ENCODE results near the gene JAKMIP1. TPM values are rescaled to one million over a fixed set of nuclear protein-coding genes. Genes with fewer than 3 reads are reported as not detected.
A peak's percentile ranks its signal among the peaks of the same experiment; 100 is the strongest.

The JAKMIP1 gene
- total RNA-seq, 1 experiment from 2014 or later: not detected

- ATAC-seq (no peak), DNase-seq (ENCODE audit: low read depth, low spot score) (no peak)
- no peak overlapping the region for H3K9ac ChIP-seq (ENCODE audit: low read length)
- BruUV-seq (replicated peaks): no TSS peak
- no peaks in the 10 kb centered on the region for H3K9me2 ChIP-seq (ENCODE audit: insufficient read depth)
- no peak overlapping the region for H3K4me2 ChIP-seq (ENCODE audit: low read length)
- RAD21 ChIA-PET (ENCODE audit: low non-redundant PET in 1 of 2, low total read pairs in 2 of 2, uncharacterized antibody in 2 of 2, unreplicated experiment in 2 of 2): no interaction called here
- no peaks in the 10 kb centered on the region for H3K79me2 ChIP-seq (ENCODE audit: insufficient read depth, low read length)
- no peak overlapping the region for H3K27ac ChIP-seq (ENCODE audit: low read depth, low read length)
- H2AFZ ChIP-seq (ENCODE audit: low read depth, low read length, poor library complexity, severe bottlenecking): no peak overlapping the region
- intact Hi-C loops (cut with micrococcal nuclease): no loop called here
- H3K36me3 ChIP-seq (ENCODE audit: control insufficient read depth in 1 of 2, insufficient read depth in 2 of 2, low read length in 2 of 2): no peaks in the 10 kb centered on the region
- H3K4me3 ChIP-seq (replicated peaks in 1 of 2; ENCODE audit: low read depth in 1 of 2, low read length in 2 of 2): no peak overlapping the region
- peaks cover 41% of the 10 kb centered on the region for H3K27me3 ChIP-seq (ENCODE audit: insufficient read depth, low read length)
- H4K20me1 ChIP-seq (ENCODE audit: insufficient read depth): no peaks in the 10 kb centered on the region
- H3K4me1 ChIP-seq (ENCODE audit: control insufficient read depth in 1 of 2, insufficient read depth in 2 of 2, low read length in 2 of 2): peaks cover 0 to 7% of the 10 kb centered on the region in 2 experiments; a peak in 1 of 4 replicates
- H3K9me3 ChIP-seq (ENCODE audit: control insufficient read depth in 1 of 2, insufficient read depth in 1 of 2, low read depth in 1 of 2, low read length in 2 of 2): no peaks in the 10 kb centered on the region; a peak in 1 of 4 replicates
- POLR2A ChIA-PET: no interaction called here
- CTCF ChIA-PET: interaction anchor here (0.7 to 3.8 kb wide), 10 partner anchors 8 to 332 kb away, joined by 3 to 45 read pairs (median 4); no protein-coding TSS in a partner anchor
- TF ChIP-seq, protein P1, sequence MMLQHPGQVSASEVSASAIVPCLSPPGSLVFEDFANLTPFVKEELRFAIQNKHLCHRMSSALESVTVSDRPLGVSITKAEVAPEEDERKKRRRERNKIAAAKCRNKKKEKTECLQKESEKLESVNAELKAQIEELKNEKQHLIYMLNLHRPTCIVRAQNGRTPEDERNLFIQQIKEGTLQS (IDR thresholded peaks at IDR 0.05): no peak
- TF ChIP-seq POLR2AphosphoS5 (IDR thresholded peaks at IDR 0.05; ENCODE audit: low read depth, low read length): no peak
- TF ChIP-seq ZFX (IDR thresholded peaks at IDR 0.05): 0 out of 2 replicates have a peak, but pooled peaks have one; percentile 12
- no peak for TF ChIP-seq MAX (IDR thresholded peaks at IDR 0.05)
Observed at GRCh38 chr4:5999356-5999755, 201.0 kb downstream of the JAKMIP1 start.

GRCh38 chr4:5998333-5998936, 201.9 kb downstream of the JAKMIP1 start:
- Histone ChIP-seq H3K9me3 (ENCODE audit: control insufficient read depth in 1 of 2, insufficient read depth in 1 of 2, low read depth in 1 of 2, low read length in 2 of 2) (no peaks in the 10 kb centered on the region), H3K4me1 (ENCODE audit: control insufficient read depth in 1 of 2, insufficient read depth in 2 of 2, low read length in 2 of 2) (peaks cover 0 to 7% of the 10 kb centered on the region in 2 experiments; a peak in 1 of 4 replicates), H4K20me1 (ENCODE audit: insufficient read depth) (no peaks in the 10 kb centered on the region), H3K36me3 (ENCODE audit: control insufficient read depth in 1 of 2, insufficient read depth in 2 of 2, low read length in 2 of 2) (no peaks in the 10 kb centered on the region), H3K27me3 (ENCODE audit: insufficient read depth, low read length) (peaks cover 41% of the 10 kb centered on the region), H3K9me2 (ENCODE audit: insufficient read depth) (no peaks in the 10 kb centered on the region), H3K4me3 (replicated peaks in 1 of 2; ENCODE audit: low read depth in 1 of 2, low read length in 2 of 2) (no peak overlapping the region), H3K9ac (ENCODE audit: low read length) (no peak overlapping the region), H2AFZ (ENCODE audit: low read depth, low read length, poor library complexity, severe bottlenecking) (no peak overlapping the region), H3K4me2 (ENCODE audit: low read length) (no peak overlapping the region), H3K27ac (ENCODE audit: low read depth, low read length) (no peak overlapping the region), H3K79me2 (ENCODE audit: insufficient read depth, low read length) (no peaks in the 10 kb centered on the region)
- CTCF ChIA-PET: interaction anchor here (0.7 to 3.8 kb wide), 27 partner anchors 8 to 346 kb away, joined by 3 to 45 read pairs (median 5); no protein-coding TSS in a partner anchor
- RAD21 ChIA-PET (ENCODE audit: low non-redundant PET in 1 of 2, low total read pairs in 2 of 2, uncharacterized antibody in 2 of 2, unreplicated experiment in 2 of 2): interaction anchor here (0.7 to 1.2 kb wide), 3 partner anchors 87 to 252 kb away, joined by 3 to 4 read pairs (median 4); no protein-coding TSS in a partner anchor
- POLR2A ChIA-PET: no interaction called here
- intact Hi-C loops (cut with micrococcal nuclease): loop anchor here (1.0 kb wide), 3 partner anchors 89 to 333 kb away; no protein-coding TSS in a partner anchor
- DNase-seq (ENCODE audit: low read depth, low spot score): peak; percentile 45
- ATAC-seq: peak; percentile 92
- no TSS peak for BruUV-seq (replicated peaks)
- TF ChIP-seq EZH2phosphoT487 (IDR thresholded peaks at IDR 0.05; ENCODE audit: borderline replicate concordance): no peak
- no peak for TF ChIP-seq EGR1 (IDR thresholded peaks at IDR 0.05; ENCODE audit: low read depth)
- TF ChIP-seq POLR2AphosphoS5 (IDR thresholded peaks at IDR 0.05; ENCODE audit: low read depth, low read length): no peak
- TF ChIP-seq CBX3 (IDR thresholded peaks at IDR 0.05; ENCODE audit: low read depth): no peak
- no peak for TF ChIP-seq SRF (IDR thresholded peaks at IDR 0.05; ENCODE audit: low read depth)
- no peak for TF ChIP-seq CEBPB (IDR thresholded peaks at IDR 0.05; ENCODE audit: low read depth)
- peak; percentile 87 for TF ChIP-seq RAD21 (IDR thresholded peaks at IDR 0.05; ENCODE audit: low read depth)
- no peak for TF ChIP-seq FOSL1 (IDR thresholded peaks at IDR 0.05; ENCODE audit: low read depth)
- no peak for TF ChIP-seq SP1 (IDR thresholded peaks at IDR 0.05; ENCODE audit: low read depth)
- peak; percentile 97 to 99 (median 98) for TF ChIP-seq CTCF (IDR thresholded peaks at IDR 0.05 in 2 of 3, conservative IDR thresholded peaks at IDR 0.05 in 1 of 3; ENCODE audit: borderline replicate concordance in 1 of 3, insufficient read depth in 1 of 3, low read depth in 2 of 3, low read length in 2 of 3)
- TF ChIP-seq ZFX (IDR thresholded peaks at IDR 0.05): no peak
- no peak for TF ChIP-seq POLR2A (IDR thresholded peaks at IDR 0.05; ENCODE audit: borderline replicate concordance, extremely low read depth, insufficient read depth, insufficient read length)
- TF ChIP-seq, protein P2, sequence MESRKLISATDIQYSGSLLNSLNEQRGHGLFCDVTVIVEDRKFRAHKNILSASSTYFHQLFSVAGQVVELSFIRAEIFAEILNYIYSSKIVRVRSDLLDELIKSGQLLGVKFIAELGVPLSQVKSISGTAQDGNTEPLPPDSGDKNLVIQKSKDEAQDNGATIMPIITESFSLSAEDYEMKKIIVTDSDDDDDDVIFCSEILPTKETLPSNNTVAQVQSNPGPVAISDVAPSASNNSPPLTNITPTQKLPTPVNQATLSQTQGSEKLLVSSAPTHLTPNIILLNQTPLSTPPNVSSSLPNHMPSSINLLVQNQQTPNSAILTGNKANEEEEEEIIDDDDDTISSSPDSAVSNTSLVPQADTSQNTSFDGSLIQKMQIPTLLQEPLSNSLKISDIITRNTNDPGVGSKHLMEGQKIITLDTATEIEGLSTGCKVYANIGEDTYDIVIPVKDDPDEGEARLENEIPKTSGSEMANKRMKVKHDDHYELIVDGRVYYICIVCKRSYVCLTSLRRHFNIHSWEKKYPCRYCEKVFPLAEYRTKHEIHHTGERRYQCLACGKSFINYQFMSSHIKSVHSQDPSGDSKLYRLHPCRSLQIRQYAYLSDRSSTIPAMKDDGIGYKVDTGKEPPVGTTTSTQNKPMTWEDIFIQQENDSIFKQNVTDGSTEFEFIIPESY (IDR thresholded peaks at IDR 0.05; ENCODE audit: extremely low read depth, insufficient replicate concordance, low read length): no peak
- no peak for TF ChIP-seq YY1 (IDR thresholded peaks at IDR 0.05; ENCODE audit: extremely low read depth, insufficient replicate concordance, low read depth, low read length)
